Measurements from ENCODE around the gene CLOCK. TPM values are rescaled to one million over a fixed set of nuclear protein-coding genes. Genes with fewer than 3 reads are reported as not detected.
"Not testable (repeated sequence)": the region's sequence is repeated elsewhere in the genome, so short reads cannot be mapped to it uniquely, and the experiment has no call there.

Gene CLOCK
- total RNA-seq, result 10 to 100 TPM; 17.6 to 37.0 (median 30.6) TPM
- polyA plus RNA-seq, result 10 to 100 TPM in 2 of 3 donors, 1 to 10 TPM in 1; 6.9 to 27.8 (median 10.4) TPM
- long read RNA-seq, donor 1, partial matches to known transcripts, result 0 of 2 reads
- long read RNA-seq, donor 1, other reads (novel, unspliced or antisense), result 0 of 2 reads
- long read RNA-seq, donor 2, partial matches to known transcripts, result 0 of 1 reads
- long read RNA-seq, donor 2, other reads (novel, unspliced or antisense), result 0 of 1 reads
- long read RNA-seq, donor 3, partial matches to known transcripts, result 0 of 1 reads
- long read RNA-seq, donor 3, other reads (novel, unspliced or antisense), result 0 of 1 reads
- long read RNA-seq, donor 4, partial matches to known transcripts, result 4 of 6 reads
- long read RNA-seq, donor 4, other reads (novel, unspliced or antisense), result 2 of 6 reads
- long read RNA-seq, donor 5, partial matches to known transcripts, result 2 of 10 reads
- long read RNA-seq, donor 5, other reads (novel, unspliced or antisense), result 7 of 10 reads
- long read RNA-seq, donor 6, partial matches to known transcripts, result 4 of 9 reads
- long read RNA-seq, donor 6, other reads (novel, unspliced or antisense), result 3 of 9 reads
- long read RNA-seq, donor 7, partial matches to known transcripts, result 0 of 1 reads
- long read RNA-seq, donor 7, other reads (novel, unspliced or antisense), result 0 of 1 reads
- long read RNA-seq, donor 8, partial matches to known transcripts, result 46 of 88 reads
- long read RNA-seq, donor 8, other reads (novel, unspliced or antisense), result 42 of 88 reads
- long read RNA-seq, donor 9, partial matches to known transcripts, result 6 of 6 reads
- long read RNA-seq, donor 9, other reads (novel, unspliced or antisense), result 0 of 6 reads
- long read RNA-seq, donor 10, result 0 reads

DNA sequence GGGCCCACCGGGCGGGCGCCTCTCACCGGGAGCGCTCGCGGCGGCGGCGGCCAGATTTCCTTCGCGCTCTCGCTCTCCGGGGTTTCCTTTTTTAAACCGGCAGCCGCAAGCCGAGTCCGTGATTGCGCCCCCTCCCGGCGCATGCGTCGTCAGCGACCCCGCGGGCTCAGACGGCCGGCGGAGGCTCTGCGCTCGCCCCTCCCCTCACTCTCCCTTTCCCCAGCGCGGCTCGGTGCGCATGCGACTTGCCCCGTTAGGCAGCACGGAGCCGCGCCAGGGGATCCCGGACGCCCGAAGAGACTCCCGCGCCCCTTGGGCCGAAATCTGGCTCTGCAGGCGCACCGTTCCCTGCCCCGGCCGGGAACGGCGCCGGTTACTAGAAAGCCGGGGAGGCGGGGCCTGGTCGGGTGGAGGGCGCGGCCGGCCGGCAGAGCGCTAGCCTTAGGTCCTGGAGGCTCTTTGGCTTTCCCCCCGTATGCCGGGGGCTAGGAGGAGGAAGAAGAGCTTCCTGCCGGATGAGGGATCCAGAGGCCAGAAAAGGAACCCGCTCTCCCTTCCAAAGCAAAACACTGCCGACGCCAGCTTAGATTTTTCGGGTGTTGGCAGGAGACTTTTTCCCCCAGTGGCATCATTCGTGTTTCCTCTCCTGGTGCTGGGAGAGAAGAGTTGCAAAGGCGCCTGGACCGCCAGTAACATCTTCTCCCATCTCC is at the start of gene CLOCK:
TSS of gene CLOCK (minus strand) at position 154 of the 710 bp plus-strand sequence. CDS start 64,124 bp downstream, outside the sequence.
- DNase-seq, result peak; percentile 85 to 91 (median 90)
- Histone ChIP-seq H3K9me3 (replicated peaks in 1 of 3) (no peaks in the 10 kb centered on the region), H3K27ac (peak within 1 kb of the TSS; percentile 77 to 99 (median 97)), H3K4me3 (peak within 1 kb of the TSS; percentile 85 to 96 (median 92)), H3K27me3 (no peaks in the 10 kb centered on the region), H3K4me1 (replicated peaks in 1 of 2) (peaks cover 10 to 18% of the 10 kb centered on the region in 2 donors), H3K36me3 (replicated peaks in 1 of 2) (no peaks in the 10 kb centered on the region)
- TF ChIP-seq CTCF (IDR thresholded peaks at IDR 0.05), result peak in 5 of 6 experiments; percentile 26 to 69 (median 59)
- peak; percentile 61 to 78 for TF ChIP-seq POLR2A (IDR thresholded peaks at IDR 0.05)
- intact Hi-C loops (cut with DNase I), result loop anchor here (5.0 to 10.0 kb wide), 4 partner anchors 82 to 202 kb away; partner anchors contain the start of gene SRD5A3 (in 2 of the 2)
- 0% methylated on average over 3 to 71 of the region's 71 CpGs for WGBS, 4 donors

DNA sequence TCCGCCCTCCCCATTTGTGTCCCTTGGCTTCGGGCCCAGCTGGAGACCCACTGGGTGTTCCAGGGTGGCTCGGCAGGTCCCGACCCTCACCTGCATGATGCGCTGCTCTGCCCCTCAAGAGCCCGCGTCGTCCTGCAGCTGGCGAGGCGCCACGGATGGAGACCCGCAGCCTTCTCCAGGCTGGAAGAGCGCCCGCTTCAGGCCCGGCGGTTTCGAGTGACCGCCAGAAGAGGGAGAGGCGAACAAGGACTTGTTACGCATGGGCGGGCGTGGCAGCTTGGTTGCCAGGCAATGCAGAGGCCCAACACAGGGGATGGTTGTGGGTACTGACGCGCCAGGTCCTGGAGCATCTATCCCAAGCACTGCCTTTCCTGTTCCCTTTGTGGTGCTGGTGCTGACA is 45.3 kb upstream of the CLOCK start, which contains the start of gene PDCL2:
TSS of gene PDCL2 (minus strand) at position 232 of the 400 bp plus-strand sequence. CDS start at position 96, 136 bp downstream.
- Histone ChIP-seq H3K4me1 (replicated peaks in 1 of 2) (no peaks in the 10 kb centered on the region), H3K27me3 (no peaks in the 10 kb centered on the region), H3K27ac (no peak within 1 kb of the TSS), H3K4me3 (no peak within 1 kb of the TSS), H3K36me3 (replicated peaks in 1 of 2) (no peaks in the 10 kb centered on the region), H3K9me3 (replicated peaks in 1 of 3) (no peaks in the 10 kb centered on the region)
- WGBS, 4 donors, result 91 to 94% (median 92%) methylated on average over 10 to 24 of the region's 24 CpGs
- no peak for DNase-seq
- TF ChIP-seq POLR2A (IDR thresholded peaks at IDR 0.05) (no peak), CTCF (IDR thresholded peaks at IDR 0.05) (no peak)
- intact Hi-C loops (cut with DNase I), result no loop called here

DNA sequence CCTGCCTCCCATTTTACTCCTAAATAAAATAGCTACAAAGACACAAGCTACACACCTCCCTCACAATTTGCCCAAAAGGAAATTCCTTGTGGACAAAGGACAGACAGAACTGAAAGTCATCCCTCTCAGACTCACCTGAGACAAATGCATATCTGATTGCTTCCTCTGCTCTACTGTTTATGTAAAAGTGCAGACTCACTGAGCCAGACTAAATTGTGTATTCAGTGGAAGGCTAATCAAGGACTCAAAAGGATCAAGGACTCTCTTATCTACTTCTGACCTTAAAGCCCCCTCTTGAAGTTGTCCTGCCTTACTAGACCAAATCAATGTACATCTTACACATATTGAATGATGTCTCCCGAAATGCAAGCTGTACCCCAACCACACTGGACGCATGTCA is 41.5 kb upstream of the CLOCK start:
- Histone ChIP-seq H3K27ac (no peak overlapping the region), H3K9me3 (replicated peaks in 1 of 3) (no peaks in the 10 kb centered on the region), H3K4me1 (replicated peaks in 1 of 2) (no peaks in the 10 kb centered on the region), H3K4me3 (no peak overlapping the region), H3K27me3 (no peaks in the 10 kb centered on the region), H3K36me3 (replicated peaks in 1 of 2) (no peaks in the 10 kb centered on the region)
- no peak for DNase-seq
- intact Hi-C loops (cut with DNase I), result no loop called here
- WGBS, 4 donors, result 76 to 97% (median 79%) methylated on average over 2 of the region's 2 CpGs
- TF ChIP-seq CTCF (IDR thresholded peaks at IDR 0.05), result no peak
- no peak for TF ChIP-seq POLR2A (IDR thresholded peaks at IDR 0.05)

GRCh38 chr4:55582773-55583172 is 36.1 kb upstream of the CLOCK start:
- H3K9me3 ChIP-seq (replicated peaks in 1 of 3); H3K36me3 ChIP-seq (replicated peaks in 1 of 2); DNase-seq; H3K4me3 ChIP-seq; H3K27ac ChIP-seq; intact Hi-C loops (cut with DNase I); H3K4me1 ChIP-seq (replicated peaks in 1 of 2); H3K27me3 ChIP-seq: not testable (repeated sequence)
- 80 to 100% (median 98%) methylated on average over 2 of the region's 2 CpGs; no CpG with 5 or more reads in 1 of the 4 donors for WGBS, 4 donors

Data from adrenal gland (tissue), 19 donors.